H1 (cell line): ENCODE results near the gene WDR1. TPM values are rescaled to one million over a fixed set of nuclear protein-coding genes. Genes with fewer than 3 reads are reported as not detected.

Experiments used
- CTCF ChIA-PET: fragments of 300-600 bp; sonication (Branson Sonifier 250); formaldehyde crosslinking; loops from one replicate; lab custom pipeline; 2021; ENCODE audit not compliant: partially characterized antibody; lab: Charles Lee
- POLR2A ChIA-PET: fragments of 300-600 bp; sonication (Branson Sonifier 250); formaldehyde crosslinking; loops from one replicate; lab custom pipeline; 2021; ENCODE audit warnings: inconsistent platforms; ENCODE audit not compliant: partially characterized antibody; lab: Charles Lee
- DNase-seq, 2 experiments: peaks; one replicate each; pipeline versions ENCODE4 v3.0.0 to v3.0.0-alpha.2; 2010 to 2022; ENCODE audit warnings: low spot score in 2 of 2, low read depth in 1 of 2, mixed read lengths in 1 of 2
- FAIRE-seq: peaks from 2 replicates; lab custom pipeline; 2011; peaks lifted over from hg19 to GRCh38; lab: Jason Lieb, UNC
- H2AFZ ChIP-seq: 2 replicates; pipeline ENCODE4 v1.8.1; 2012; ENCODE audit warnings: low read length, inconsistent platforms
- H2AK5ac ChIP-seq: 2 replicates; pipeline ENCODE4 v1.6.1; 2013; ENCODE audit warnings: low read depth, low read length
- H2BK120ac ChIP-seq: replicated peaks from 2 replicates; pipeline ENCODE3; 2013; ENCODE audit warnings: low read depth, low read length, inconsistent platforms
- H2BK12ac ChIP-seq: 2 replicates; pipeline ENCODE4 v1.6.1; 2013; ENCODE audit warnings: low read depth, low read length
- H2BK15ac ChIP-seq: 2 replicates; pipeline ENCODE4 v1.6.1; 2013; ENCODE audit warnings: low read length
- H2BK20ac ChIP-seq: 2 replicates; pipeline ENCODE4 v1.6.1; 2013; ENCODE audit warnings: low read length
- H2BK5ac ChIP-seq: 2 replicates; pipeline ENCODE4 v1.6.1; 2013; ENCODE audit warnings: low read depth, low read length
- H3K14ac ChIP-seq: 2 replicates; pipeline ENCODE4 v1.6.1; 2013; ENCODE audit warnings: inconsistent platforms; ENCODE audit not compliant: insufficient read length
- H3K18ac ChIP-seq: 2 replicates; pipeline ENCODE4 v1.6.1; 2013; ENCODE audit warnings: low read length; ENCODE audit errors: extremely low read depth
- H3K23ac ChIP-seq: 2 replicates; pipeline ENCODE4 v1.6.1; 2013; ENCODE audit warnings: inconsistent platforms; ENCODE audit not compliant: insufficient read length
- H3K23me2 ChIP-seq: 2 replicates; pipeline ENCODE4 v1.6.1; 2013; ENCODE audit warnings: low read depth, low read length
- H3K27ac ChIP-seq: 2 replicates; pipeline ENCODE4 v1.6.1; 2011; ENCODE audit warnings: low read depth, low read length, inconsistent platforms
- H3K27me3 ChIP-seq, 4 experiments: replicated peaks in 1 of 4; 1 replicate in 1 of 4; 2 replicates in 3 of 4; pipeline versions ENCODE4 v1.6.1 to v1.8.1; 2011 to 2013; ENCODE audit warnings: low read length in 3 of 4, mild to moderate bottlenecking in 3 of 4, inconsistent platforms in 2 of 4, mixed read lengths in 2 of 4, moderate library complexity in 1 of 4; ENCODE audit not compliant: control insufficient read depth in 3 of 4, insufficient read depth in 3 of 4; ENCODE audit errors: extremely low read depth in 1 of 4
- H3K36me3 ChIP-seq, 4 experiments: 2 replicates each; pipeline versions ENCODE4 v1.6.1 to v1.8.1; 2011 to 2013; ENCODE audit warnings: mild to moderate bottlenecking in 4 of 4, low read length in 3 of 4, moderate library complexity in 2 of 4, control low read depth in 1 of 4, inconsistent platforms in 1 of 4; ENCODE audit not compliant: insufficient read depth in 4 of 4, control insufficient read depth in 2 of 4
- H3K4ac ChIP-seq: replicated peaks from 2 replicates; pipeline ENCODE3; 2013; ENCODE audit warnings: low read length, low read depth, mixed read lengths, inconsistent platforms; ENCODE audit not compliant: insufficient read length
- H3K4me1 ChIP-seq, 4 experiments: replicated peaks in 1 of 4; 1 replicate in 1 of 4; 2 replicates in 3 of 4; pipeline versions ENCODE4 v1.6.1 to v1.8.1; 2011 to 2013; ENCODE audit warnings: low read length in 3 of 4, inconsistent platforms in 2 of 4, mixed read lengths in 1 of 4; ENCODE audit not compliant: insufficient read depth in 4 of 4, control insufficient read depth in 3 of 4
- H3K4me2 ChIP-seq, 2 experiments: 2 replicates each; pipeline versions ENCODE4 v1.6.1 to v1.8.1; 2011 to 2013; ENCODE audit warnings: low read depth in 2 of 2, low read length in 2 of 2, control low read depth in 1 of 2, inconsistent platforms in 1 of 2, mild to moderate bottlenecking in 1 of 2; ENCODE audit not compliant: insufficient read depth in 1 of 2
- H3K4me3 ChIP-seq, 4 experiments: fragments of 200-600, 300-600 bp in 1 of 4; sonication (generic), shearing (Covaris generic), sonication (Bioruptor Twin) in 1 of 4; 2 replicates each; pipeline versions ENCODE4 v1.5.1 to v1.8.1; 2011 to 2016; ENCODE audit warnings: low read length in 4 of 4, low read depth in 3 of 4, control low read depth in 2 of 4, inconsistent platforms in 2 of 4, mild to moderate bottlenecking in 2 of 4, mixed read lengths in 1 of 4, moderate library complexity in 1 of 4; ENCODE audit not compliant: insufficient read depth in 2 of 4; ENCODE audit errors: extremely low read depth in 1 of 4
- H3K56ac ChIP-seq: replicated peaks from 2 replicates; pipeline ENCODE3; 2013; ENCODE audit warnings: low read depth, mild to moderate bottlenecking, mixed read lengths, low read length, inconsistent platforms; ENCODE audit not compliant: insufficient read length
- H3K79me1 ChIP-seq: 2 replicates; pipeline ENCODE4 v1.6.1; 2013; ENCODE audit warnings: low read depth, low read length, control low read depth
- H3K79me2 ChIP-seq, 2 experiments: 2 replicates each; pipeline versions ENCODE4 v1.6.1 to v1.8.1; 2012 to 2013; ENCODE audit warnings: low read length in 2 of 2, mild to moderate bottlenecking in 2 of 2, inconsistent platforms in 1 of 2; ENCODE audit not compliant: insufficient read depth in 2 of 2, control insufficient read depth in 1 of 2
- H3K9ac ChIP-seq, 4 experiments: replicated peaks in 1 of 4; 1 replicate in 1 of 4; 2 replicates in 3 of 4; pipeline versions ENCODE4 v1.6.1 to v1.8.1; 2011 to 2013; ENCODE audit warnings: low read depth in 3 of 4, low read length in 3 of 4, control low read depth in 2 of 4, mild to moderate bottlenecking in 2 of 4, moderate library complexity in 2 of 4, inconsistent platforms in 1 of 4; ENCODE audit errors: extremely low read depth in 1 of 4
- H3K9me3 ChIP-seq, 2 experiments: 2 replicates each; pipeline versions ENCODE4 v1.6.1 to v1.8.1; 2012 to 2013; ENCODE audit warnings: mild to moderate bottlenecking in 2 of 2, moderate library complexity in 2 of 2, control low read depth in 1 of 2, inconsistent platforms in 1 of 2, low read depth in 1 of 2, low read length in 1 of 2, mixed read lengths in 1 of 2; ENCODE audit not compliant: insufficient read depth in 2 of 2
- H4K20me1 ChIP-seq, 2 experiments: replicated peaks in 1 of 2; 2 replicates each; pipeline versions ENCODE3 to v1.8.1; 2011 to 2013; ENCODE audit warnings: inconsistent platforms in 2 of 2, low read length in 2 of 2, mild to moderate bottlenecking in 1 of 2; ENCODE audit not compliant: insufficient read depth in 2 of 2, control insufficient read depth in 1 of 2
- H4K5ac ChIP-seq: 2 replicates; pipeline ENCODE4 v1.6.1; 2013; ENCODE audit warnings: low read length, low read depth, mixed read lengths, inconsistent platforms; ENCODE audit not compliant: insufficient read length
- H4K8ac ChIP-seq: 2 replicates; pipeline ENCODE4 v1.8.0; 2013; ENCODE audit warnings: mild to moderate bottlenecking, moderate library complexity, low read length, inconsistent platforms; ENCODE audit not compliant: insufficient read depth; ENCODE audit errors: extremely low read depth
- H4K91ac ChIP-seq: replicated peaks from 2 replicates; pipeline ENCODE3; 2013; ENCODE audit warnings: low read length, mixed read lengths, inconsistent platforms; ENCODE audit not compliant: insufficient read length
- EP300 ChIP-seq, 2 experiments: IDR thresholded peaks; 1 replicate in 1 of 2; 2 replicates in 1 of 2; pipeline ENCODE4 v1.6.1; 2011 to 2012; ENCODE audit warnings: low read depth in 2 of 2, low read length in 2 of 2, mild to moderate bottlenecking in 2 of 2, borderline replicate concordance in 1 of 2, inconsistent platforms in 1 of 2, moderate library complexity in 1 of 2
- FOSL1 ChIP-seq: IDR thresholded peaks from 2 replicates; pipeline ENCODE4 v1.6.1; 2011; ENCODE audit warnings: mild to moderate bottlenecking, low read depth, low read length, moderate library complexity; ENCODE audit not compliant: insufficient read depth
- JUND ChIP-seq: IDR thresholded peaks from 2 replicates; pipeline ENCODE4 v1.6.1; 2011; ENCODE audit warnings: mild to moderate bottlenecking, improper control_type of control experiment, low read length
- KDM5A ChIP-seq: fragments of 200-600 bp; IDR thresholded peaks from 2 replicates; pipeline ENCODE4 v1.7.1; 2012; ENCODE audit warnings: mild to moderate bottlenecking, low read length, inconsistent platforms, mixed read lengths
- MAX ChIP-seq: IDR thresholded peaks from 2 replicates; pipeline ENCODE4 v1.6.1; 2012; ENCODE audit warnings: inconsistent platforms
- SIRT6 ChIP-seq: IDR thresholded peaks from one replicate; pipeline ENCODE4 v1.7.1; 2012; ENCODE audit warnings: low read length, inconsistent platforms
- SRF ChIP-seq: IDR thresholded peaks from 2 replicates; pipeline ENCODE4 v1.6.1; 2011; ENCODE audit warnings: mild to moderate bottlenecking, low read depth, low read length, moderate library complexity
- USF2 ChIP-seq: IDR thresholded peaks from 2 replicates; pipeline ENCODE4 v1.6.1; 2011; ENCODE audit warnings: low read length, improper control_type of control experiment
- ZNF274 ChIP-seq: IDR thresholded peaks from 2 replicates; pipeline ENCODE4 v1.7.0; 2012; ENCODE audit warnings: low read length, borderline replicate concordance; ENCODE audit errors: extremely low read depth
- WGBS, 2 experiments: shearing (Covaris generic) in 1 of 2; methylation state at CpG; one replicate each; pipeline versions ENCODE4 v1.1.6 to v1.1.7; 2013 to 2015; ENCODE audit warnings: low lambda C conversion rate in 2 of 2, mixed read lengths in 2 of 2, inconsistent platforms in 1 of 2, low coverage in 1 of 2, missing lambda C conversion rate in 1 of 2; ENCODE audit not compliant: insufficient replicate concordance in 2 of 2, insufficient coverage in 1 of 2, insufficient read length in 1 of 2; ENCODE audit errors: extremely low coverage in 1 of 2, missing lambda C conversion rate in 1 of 2; 5-methylcytosine and 5-hydroxymethylcytosine counted together
- polyA plus RNA-seq, 7 experiments: library from polyadenylated mRNA; depleted of rRNA in 3 of 7; stranded (reverse) in 5 of 7; unstranded in 2 of 7; fragments of >200 nt in 5 of 7; fragments of 200-250 nt in 2 of 7; gene quantifications; 1 replicate in 5 of 7; 2 replicates in 1 of 7; 4 replicates in 1 of 7; pipeline versions ENCODE4 v1.2.1 to v1.2.3, GENCODE V29; 2011 to 2013; ENCODE audit warnings: missing spikeins in 2 of 7, mixed read lengths in 2 of 7
- total RNA-seq: library from RNA; stranded (reverse); fragmentation: NEBNext Ultra II Directional; extraction: Animal tissue kit (Norgen Biotek cat#: 25700); gene quantifications from 2 replicates; pipeline ENCODE4 v1.2.1, GENCODE V29; 2021

The WDR1 gene
- total and polyA plus RNA-seq, 2 of the 8 experiments (the other 6 are each of a cell fraction or from before 2014, with no cell fraction given) = 315 to 377 TPM

GRCh38 chr4:10033191-10033881, 83.3 kb downstream of the WDR1 start:
- no peak overlapping the region for H2BK15ac ChIP-seq
- no peak for TF ChIP-seq SIRT6
- no peak for TF ChIP-seq USF2
- TF ChIP-seq ZNF274 = no peak
- TF ChIP-seq KDM5A = no peak
- no peak for TF ChIP-seq MAX
- TF ChIP-seq EP300 (IDR thresholded peaks at IDR 0.05; ENCODE audit: borderline replicate concordance in 1 of 2, low read depth in 2 of 2, low read length in 2 of 2) = no peak
- TF ChIP-seq SRF = no peak
- TF ChIP-seq FOSL1 = no peak
- no peak for TF ChIP-seq JUND
- TF ChIP-seq, all 59 proteins: peak for 0
- Histone ChIP-seq H4K5ac (no peak overlapping the region), H3K4ac (no peak overlapping the region), H3K4me2 (no peak overlapping the region), H3K36me3 (no peaks in the 10 kb centered on the region), H2BK12ac (no peak overlapping the region), H2AK5ac (no peak overlapping the region), H3K79me1 (no peaks in the 10 kb centered on the region), H3K14ac (no peak overlapping the region), H3K9ac (no peak overlapping the region), H2BK120ac (no peak overlapping the region), H3K23me2 (no peaks in the 10 kb centered on the region), H3K79me2 (no peaks in the 10 kb centered on the region), H4K20me1 (no peaks in the 10 kb centered on the region), H2AFZ (no peak overlapping the region), H2BK20ac (no peak overlapping the region), H3K4me1 (peaks cover 0 to 2% (median 0%) of the 10 kb centered on the region in 4 experiments; a peak in 1 of 7 replicates), H3K27me3 (no peaks in the 10 kb centered on the region; a peak in 1 of 7 replicates), H3K4me3 (no peak overlapping the region), H2BK5ac (no peak overlapping the region), H3K27ac (no peak overlapping the region), H4K91ac (no peak overlapping the region), H3K9me3 (no peaks in the 10 kb centered on the region), H3K18ac (no peak overlapping the region), H4K8ac (no peak overlapping the region), H3K23ac (no peak overlapping the region), H3K56ac (no peak overlapping the region)
- DNase-seq = no peak
- FAIRE-seq = no peak
- WGBS, 2 experiments = 91% methylated on average over 18 of the region's 18 CpGs; no CpG with 5 or more reads in 1 of the 2 experiments
- ChIA-PET POLR2A (interaction anchor here (1.0 to 1.3 kb wide), 2 partner anchors 78 to 81 kb away, joined by 3 read pairs; no protein-coding TSS in a partner anchor), CTCF (interaction anchor here (1.2 to 6.4 kb wide), 6 partner anchors 10 to 330 kb away, joined by 3 to 29 read pairs (median 6); no protein-coding TSS in a partner anchor)
